Muscle of leg (tissue), 11 donors: ENCODE results near the gene BSPRY. TPM values are rescaled to one million over a fixed set of nuclear protein-coding genes. Genes with fewer than 3 reads are reported as not detected.
"Not testable (repeated sequence)": the region's sequence is repeated elsewhere in the genome, so short reads cannot be mapped to it uniquely, and the experiment has no call there.

ENCODE experiments used
- DNase-seq: peaks from one replicate; pipeline ENCODE4 v3.0.0; 2013
- H3K27ac ChIP-seq: one replicate; pipeline ENCODE4 v1.5.1; 2013; ENCODE audit warnings: mild to moderate bottlenecking, low read length, control low read depth
- H3K27me3 ChIP-seq: one replicate; pipeline ENCODE4 v1.6.1; 2013; ENCODE audit warnings: low read length; ENCODE audit not compliant: control insufficient read depth, insufficient read depth
- H3K36me3 ChIP-seq: one replicate; pipeline ENCODE4 v1.6.1; 2013; ENCODE audit warnings: low read length; ENCODE audit not compliant: control insufficient read depth, insufficient read depth
- H3K4me1 ChIP-seq: one replicate; pipeline ENCODE4 v1.6.1; 2013; ENCODE audit warnings: low read length; ENCODE audit not compliant: control insufficient read depth, insufficient read depth
- H3K4me3 ChIP-seq: one replicate; pipeline ENCODE4 v1.5.1; 2013; ENCODE audit warnings: low read length, control low read depth
- H3K9me3 ChIP-seq: replicated peaks from 2 replicates; pipeline ENCODE4 v1.6.1; 2013; ENCODE audit warnings: low read depth, low read length; ENCODE audit not compliant: control insufficient read depth
- WGBS: methylation state at CpG from one replicate; pipeline ENCODE4 v1.1.5; 2013; ENCODE audit warnings: missing lambda C conversion rate; ENCODE audit not compliant: insufficient coverage; 5-methylcytosine and 5-hydroxymethylcytosine counted together
- polyA plus RNA-seq, 8 donors: library from polyadenylated mRNA; unstranded; fragments of 120-200 nt; gene quantifications; one replicate each; pipeline versions ENCODE4 v1.2.1 to v1.2.3, GENCODE V29; 2013; ENCODE audit warnings: inconsistent platforms in 1 of 8, low replicate concordance in 1 of 8; ENCODE audit not compliant: insufficient read length in 8 of 8, insufficient read depth in 1 of 8
- total RNA-seq: library from RNA; stranded (reverse); fragments of 120-200 nt; gene quantifications from one replicate; pipeline ENCODE4 v1.2.4, GENCODE V29; 2013

BSPRY gene
- total and polyA plus RNA-seq, 9 donors = 0.22 to 0.97 (median 0.49) TPM

DNA sequence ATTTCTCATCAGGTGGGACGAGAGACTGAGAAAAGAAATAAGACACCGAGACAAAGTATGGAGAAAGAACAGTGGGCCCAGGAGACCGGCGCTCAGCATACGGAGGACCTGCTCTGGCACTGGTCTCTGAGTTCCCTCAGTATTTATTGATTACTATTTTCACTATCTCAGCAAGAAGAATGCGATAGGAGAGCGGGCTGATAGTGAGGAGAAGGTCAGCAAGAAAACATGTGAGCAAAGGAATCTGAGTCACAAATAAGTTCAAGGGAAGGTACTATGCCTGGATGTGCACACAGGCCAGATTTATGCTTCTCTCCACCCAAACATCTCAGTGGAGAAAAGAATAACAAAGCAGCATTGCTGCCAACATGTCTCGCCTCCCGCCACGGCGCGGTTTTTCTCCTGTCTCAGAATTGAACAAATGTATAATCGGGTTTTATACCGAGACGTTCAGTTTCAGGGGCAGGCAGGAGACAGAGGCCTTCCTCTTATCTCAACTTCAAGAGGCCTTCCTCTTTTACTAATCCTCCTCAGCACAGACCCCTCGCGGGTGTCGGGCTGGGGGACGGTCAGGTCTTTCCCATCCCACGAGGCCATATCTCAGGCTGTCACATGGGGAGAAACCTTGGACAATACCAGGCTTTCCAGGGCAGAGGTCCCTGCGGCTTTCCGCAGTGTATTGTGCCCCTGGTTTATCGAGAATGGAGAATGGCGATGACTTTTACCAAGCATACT, 29.9 kb downstream of the BSPRY start:
- WGBS = 45% methylated on average over 12 of the region's 24 CpGs
- not testable (repeated sequence) for H3K27ac ChIP-seq, DNase-seq, H3K9me3 ChIP-seq, H3K4me3 ChIP-seq, H3K27me3 ChIP-seq, H3K36me3 ChIP-seq, H3K4me1 ChIP-seq

DNA sequence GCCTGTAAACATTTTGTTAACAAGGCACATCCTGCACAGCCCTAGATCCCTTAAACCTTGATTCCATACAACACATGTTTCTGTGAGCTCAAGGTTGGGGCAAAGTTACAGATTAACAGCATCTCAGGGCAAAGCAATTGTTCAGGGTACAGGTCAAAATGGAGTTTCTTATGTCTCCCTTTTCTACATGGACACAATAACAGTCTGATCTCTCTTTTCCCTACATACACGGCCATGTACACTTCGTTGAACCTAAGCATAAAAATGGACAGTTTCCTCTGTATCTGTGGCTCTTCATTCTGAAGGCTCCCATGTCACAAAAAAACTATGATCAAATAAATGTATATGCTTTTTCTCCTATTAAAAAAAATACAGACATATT, 30.5 kb downstream of the BSPRY start:
- not testable (repeated sequence) for H3K9me3 ChIP-seq, H3K36me3 ChIP-seq, H3K4me3 ChIP-seq, DNase-seq, H3K4me1 ChIP-seq, H3K27ac ChIP-seq, H3K27me3 ChIP-seq
- no CpG with 5 or more reads among the region's 2 CpGs for WGBS

DNA sequence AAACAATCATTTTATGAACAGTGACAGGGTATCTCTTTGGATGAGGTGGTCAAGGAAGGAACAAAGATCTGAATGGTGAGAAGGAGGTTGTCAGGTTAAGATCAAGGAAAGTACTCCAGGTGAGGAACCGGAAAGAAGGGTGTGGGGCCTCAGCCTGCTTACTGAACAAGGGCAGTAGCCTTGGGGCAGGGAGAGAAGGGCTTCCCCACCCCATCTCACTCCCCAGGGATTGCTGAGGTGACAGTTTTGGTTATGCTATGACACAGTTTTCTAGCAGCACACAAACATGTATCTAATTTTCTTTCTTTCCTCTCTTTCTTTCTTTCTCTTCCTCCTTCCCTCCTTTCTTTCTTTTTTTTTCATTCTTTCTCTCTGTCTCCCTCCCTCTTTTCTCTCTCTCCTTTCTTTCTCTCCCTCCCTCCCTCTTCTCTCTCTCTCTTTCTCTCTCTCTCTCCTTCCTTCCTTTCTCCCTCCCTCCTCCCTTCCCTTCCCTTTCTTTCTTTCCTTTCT, 31.6 kb downstream of the BSPRY start:
- Histone ChIP-seq H3K4me3 (no peak overlapping the region), H3K27me3 (no peaks in the 10 kb centered on the region), H3K27ac (no peak overlapping the region), H3K9me3 (no peaks in the 10 kb centered on the region), H3K36me3 (peaks cover 4% of the 10 kb centered on the region), H3K4me1 (peaks cover 3% of the 10 kb centered on the region)
- no CpG with 5 or more reads among the region's 1 CpG for WGBS
- DNase-seq = no peak

DNA sequence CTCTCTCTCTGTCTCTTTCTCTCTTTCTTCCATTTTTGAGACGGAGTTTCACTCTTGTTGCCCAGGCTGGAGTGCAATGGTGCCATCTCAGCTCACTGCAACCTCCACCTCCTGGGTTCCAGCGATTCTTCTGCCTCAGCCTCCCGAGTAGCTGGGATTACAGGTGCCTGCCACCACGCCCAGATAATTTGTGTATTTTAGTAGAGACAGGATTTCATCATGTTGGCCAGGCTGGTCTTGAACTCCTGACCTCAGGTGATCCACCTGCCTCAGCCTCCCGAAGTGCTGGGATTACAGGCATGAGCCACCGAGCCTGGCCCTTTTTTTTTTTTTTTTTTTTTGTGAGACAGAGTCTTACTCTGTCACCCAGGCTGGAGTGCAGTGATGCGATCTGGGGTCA, 32.1 kb downstream of the BSPRY start:
- H3K27me3 ChIP-seq, H3K27ac ChIP-seq, H3K9me3 ChIP-seq, DNase-seq, H3K36me3 ChIP-seq, H3K4me1 ChIP-seq, H3K4me3 ChIP-seq: not testable (repeated sequence)
- 20% methylated on average over 1 of the region's 7 CpGs for WGBS

DNA sequence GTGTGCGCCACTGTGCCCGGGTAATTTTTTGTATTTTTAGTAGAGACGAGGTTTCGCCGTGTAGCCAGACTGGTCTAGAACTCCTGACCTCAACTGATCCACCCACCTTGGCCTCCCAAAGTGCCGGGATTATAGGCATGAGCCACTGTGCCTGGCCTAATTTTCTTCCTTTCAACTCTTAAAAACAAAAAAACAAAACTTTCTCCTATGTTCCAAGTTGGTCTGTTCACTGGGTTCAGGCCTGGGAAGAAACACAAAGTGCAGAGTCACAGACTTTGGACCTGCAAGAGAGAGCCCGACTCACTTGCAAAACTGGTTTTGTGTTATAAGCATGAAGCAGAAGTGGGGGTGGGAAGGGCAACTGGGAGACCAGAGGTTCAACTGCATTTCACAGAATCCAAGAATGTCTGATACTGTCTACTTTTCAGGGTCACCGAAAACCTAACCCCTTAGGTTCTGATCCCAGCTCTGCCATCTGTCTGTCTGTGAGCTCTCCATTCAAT, 32.6 kb downstream of the BSPRY start:
- H3K36me3 ChIP-seq = peaks cover 12% of the 10 kb centered on the region
- H3K9me3 ChIP-seq = no peaks in the 10 kb centered on the region
- WGBS = 96% methylated on average over 7 of the region's 8 CpGs

DNA sequence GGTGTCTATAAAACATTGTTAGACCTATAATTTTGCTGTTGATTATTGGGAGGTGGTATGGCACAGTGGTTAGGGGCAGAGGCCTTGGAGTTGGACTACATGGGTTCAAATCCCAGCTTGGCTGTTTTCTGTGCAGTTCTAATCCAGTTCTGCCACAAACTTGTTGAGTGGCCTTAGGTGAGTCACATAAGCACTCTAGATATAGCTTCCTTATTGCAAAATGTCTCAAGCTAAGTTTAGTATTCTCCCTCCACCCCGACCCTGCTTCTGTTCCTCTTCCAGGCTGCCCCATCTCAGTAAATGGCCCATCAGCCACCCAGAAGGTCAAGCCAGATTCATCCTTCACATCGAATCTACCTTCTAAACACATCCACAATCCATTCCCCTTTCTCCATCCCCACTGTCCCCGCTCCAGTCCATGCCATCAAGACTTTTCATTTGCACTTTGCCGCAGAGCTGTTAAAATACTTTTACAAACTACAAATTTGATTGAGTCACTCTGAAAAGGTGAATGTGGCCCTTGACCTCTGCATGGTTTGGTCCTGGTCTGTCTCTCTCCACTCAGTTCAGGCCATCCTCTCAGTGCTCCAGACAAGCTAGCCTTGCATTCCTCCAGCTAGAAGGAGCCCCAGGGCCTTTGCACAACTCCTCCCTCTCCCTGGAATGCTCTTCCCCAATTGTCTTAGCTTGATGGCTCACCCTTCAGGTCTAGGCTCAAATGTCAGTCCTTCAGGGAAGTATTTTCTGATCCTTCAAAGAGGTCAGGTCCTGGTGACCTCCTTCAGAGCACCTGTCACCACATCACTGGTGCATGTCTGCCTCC, 37.4 kb downstream of the BSPRY start:
- Histone ChIP-seq H3K27me3 (no peaks in the 10 kb centered on the region), H3K27ac (no peak overlapping the region), H3K4me3 (no peak overlapping the region), H3K4me1 (no peaks in the 10 kb centered on the region), H3K36me3 (peaks cover 57% of the 10 kb centered on the region), H3K9me3 (no peaks in the 10 kb centered on the region)
- no peak for DNase-seq
- 96% methylated on average over 4 of the region's 4 CpGs for whole genome bisulfite sequencing

More for the DNA sequence above, 32.6 kb downstream of the BSPRY start:
- no peak for DNase-seq
- Histone ChIP-seq H3K4me1 (peaks cover 3% of the 10 kb centered on the region), H3K4me3 (no peak overlapping the region), H3K27ac (no peak overlapping the region), H3K27me3 (no peaks in the 10 kb centered on the region)

DNA sequence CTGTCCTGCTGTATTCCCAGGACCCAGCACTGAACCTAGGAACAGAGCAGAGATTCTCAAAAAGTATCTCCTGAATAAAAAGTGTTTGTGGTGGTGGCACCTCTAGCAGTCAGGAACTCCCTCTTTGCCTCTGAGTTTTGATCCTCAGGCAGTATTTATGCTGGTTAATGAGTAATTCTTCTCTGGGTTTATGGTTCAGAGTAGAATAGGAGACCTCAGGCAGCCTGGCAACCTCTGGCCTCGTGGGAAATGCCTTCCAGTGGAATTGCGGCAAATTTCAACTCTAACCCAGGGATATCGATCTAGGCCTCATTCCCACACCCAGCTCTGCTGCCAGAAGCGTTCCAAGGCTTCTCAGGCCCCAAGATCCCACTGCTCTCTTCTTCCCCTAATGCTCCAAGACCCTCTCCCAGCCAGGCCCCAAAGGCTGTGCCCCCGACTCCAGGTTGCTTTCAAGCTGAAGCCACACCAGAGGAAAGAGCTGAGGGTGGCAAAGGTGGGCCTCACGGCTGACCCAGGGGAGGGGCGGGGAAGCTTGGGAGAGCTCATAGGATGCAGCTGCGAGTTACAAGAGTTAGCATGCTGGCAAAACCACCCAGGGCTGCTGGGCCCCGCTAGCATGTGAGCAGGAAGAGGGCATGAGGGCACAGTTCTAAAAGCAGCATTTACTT, 38.4 kb downstream of the BSPRY start:
- no peak overlapping the region for H3K4me3 ChIP-seq
- peaks cover 65% of the 10 kb centered on the region for H3K36me3 ChIP-seq
- no peaks in the 10 kb centered on the region for H3K27me3 ChIP-seq
- no peaks in the 10 kb centered on the region for H3K9me3 ChIP-seq
- H3K27ac ChIP-seq = no peak overlapping the region
- no peak for DNase-seq
- no peaks in the 10 kb centered on the region for H3K4me1 ChIP-seq
- WGBS = 76% methylated on average over 9 of the region's 9 CpGs

DNA sequence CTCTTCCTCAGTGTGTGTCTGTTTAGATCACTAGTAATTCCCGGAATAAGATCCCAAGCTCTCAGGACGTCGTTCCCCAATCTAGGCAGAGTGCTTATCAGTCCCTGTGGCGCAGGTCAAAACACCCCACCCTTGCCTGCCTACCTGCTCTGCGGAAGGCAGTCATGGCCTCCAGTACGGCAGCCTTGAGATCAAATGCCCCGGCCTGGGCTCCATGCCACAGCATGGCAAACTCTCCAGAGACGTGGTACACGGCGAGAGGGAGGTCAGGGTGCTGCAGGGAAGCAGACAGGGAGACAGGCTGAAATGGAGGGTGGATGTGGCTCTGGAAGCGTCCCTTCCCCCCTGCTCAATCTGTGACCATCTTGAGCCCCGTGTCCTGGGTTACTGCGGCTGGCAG, 39.5 kb downstream of the BSPRY start:
- 95% methylated on average over 12 of the region's 13 CpGs for WGBS
- peaks cover 70% of the 10 kb centered on the region for H3K36me3 ChIP-seq

DNA sequence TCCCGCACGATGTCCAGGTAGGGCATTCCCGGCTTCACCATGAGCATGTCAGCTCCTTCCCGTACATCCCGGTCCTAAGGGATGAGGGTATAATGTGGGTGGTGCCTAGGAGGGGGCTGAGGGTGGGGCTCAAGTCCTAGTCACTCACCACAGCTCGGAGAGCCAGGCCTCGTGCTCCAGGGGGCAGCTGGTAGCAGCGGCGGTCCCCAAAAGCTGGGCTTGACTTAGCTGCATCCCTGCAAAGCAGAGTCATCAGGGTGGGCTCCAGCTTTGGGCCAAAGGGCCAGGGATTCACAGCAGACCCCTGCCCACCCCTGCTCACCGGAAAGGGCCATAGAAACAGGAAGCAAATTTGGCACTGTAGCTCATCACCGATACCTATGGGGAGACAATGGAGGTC, 40.1 kb downstream of the BSPRY start:
- Histone ChIP-seq H3K4me3 (no peak overlapping the region), H3K36me3 (peaks cover 70% of the 10 kb centered on the region), H3K4me1 (no peaks in the 10 kb centered on the region), H3K27ac (no peak overlapping the region), H3K9me3 (no peaks in the 10 kb centered on the region), H3K27me3 (no peaks in the 10 kb centered on the region)
- no peak for DNase-seq
- 90% methylated on average over 6 of the region's 11 CpGs for WGBS

More for the DNA sequence above, 39.5 kb downstream of the BSPRY start:
- Histone ChIP-seq H3K4me1 (no peaks in the 10 kb centered on the region), H3K9me3 (no peaks in the 10 kb centered on the region), H3K27ac (no peak overlapping the region), H3K27me3 (no peaks in the 10 kb centered on the region), H3K4me3 (no peak overlapping the region)
- no peak for DNase-seq
